Keratinocyte (primary cell): Measurements from ENCODE around the gene CHTOP. TPM values are rescaled to one million over a fixed set of nuclear protein-coding genes. Genes with fewer than 3 reads are reported as not detected.
A peak's percentile ranks its signal among the peaks of the same experiment; 100 is the strongest.

ENCODE experiments used
- DNase-seq: peaks from one replicate; pipeline ENCODE4 v3.0.0-alpha.2; 2011; ENCODE audit warnings: low read depth, missing footprints, low spot score
- FAIRE-seq: peaks from 2 replicates; lab custom pipeline; 2011; peaks lifted over from hg19 to GRCh38; lab: Jason Lieb, UNC
- H2AFZ ChIP-seq: 2 replicates; pipeline ENCODE4 v1.6.0; 2012; ENCODE audit warnings: low read length, control low read depth, inconsistent platforms; ENCODE audit not compliant: control insufficient read depth
- H3K27ac ChIP-seq: 2 replicates; pipeline ENCODE4 v1.5.1; 2011; ENCODE audit warnings: low read length; ENCODE audit not compliant: control insufficient read depth, insufficient read depth
- H3K27me3 ChIP-seq: 3 replicates; pipeline ENCODE4 v1.6.0; 2011; ENCODE audit warnings: low read length; ENCODE audit not compliant: control insufficient read depth, insufficient read depth; ENCODE audit errors: extremely low read depth
- H3K36me3 ChIP-seq, 2 experiments: 2 replicates in 1 of 2; 3 replicates in 1 of 2; pipeline ENCODE4 v1.5.1; 2011; ENCODE audit warnings: low read length in 2 of 2, mild to moderate bottlenecking in 1 of 2; ENCODE audit not compliant: control insufficient read depth in 2 of 2, insufficient read depth in 2 of 2; ENCODE audit errors: extremely low read depth in 1 of 2
- H3K4me1 ChIP-seq: 3 replicates; pipeline ENCODE4 v1.5.1; 2011; ENCODE audit warnings: low read length; ENCODE audit not compliant: control insufficient read depth, insufficient read depth; ENCODE audit errors: extremely low read depth
- H3K4me2 ChIP-seq: 3 replicates; pipeline ENCODE4 v1.6.0; 2011; ENCODE audit warnings: low read depth, low read length; ENCODE audit not compliant: control insufficient read depth, insufficient read depth; ENCODE audit errors: extremely low read depth
- H3K4me3 ChIP-seq, 3 experiments: fragments of 200-600 bp in 1 of 3; sonication (generic) in 1 of 3; 2 replicates in 2 of 3; 3 replicates in 1 of 3; pipeline ENCODE4 v1.5.1; 2011 to 2016; ENCODE audit warnings: low read length in 3 of 3, mild to moderate bottlenecking in 3 of 3, control low read depth in 2 of 3, inconsistent platforms in 1 of 3, low read depth in 1 of 3, mixed read lengths in 1 of 3, mixed run types in 1 of 3, moderate library complexity in 1 of 3; ENCODE audit not compliant: control insufficient read depth in 2 of 3, insufficient read depth in 2 of 3; ENCODE audit errors: extremely low read depth in 1 of 3
- H3K79me2 ChIP-seq: 2 replicates; pipeline ENCODE4 v1.6.0; 2012; ENCODE audit warnings: low read length; ENCODE audit not compliant: control insufficient read depth, insufficient read depth
- H3K9ac ChIP-seq: 3 replicates; pipeline ENCODE4 v1.6.0; 2011; ENCODE audit warnings: low read length; ENCODE audit not compliant: control insufficient read depth, insufficient read depth; ENCODE audit errors: extremely low read depth
- H3K9me1 ChIP-seq: 3 replicates; pipeline ENCODE4 v1.6.0; 2011; ENCODE audit warnings: low read length; ENCODE audit not compliant: control insufficient read depth, insufficient read depth; ENCODE audit errors: extremely low read depth
- H3K9me3 ChIP-seq: 2 replicates; pipeline ENCODE4 v1.5.1; 2012; ENCODE audit warnings: low read depth, low read length; ENCODE audit not compliant: control insufficient read depth
- H4K20me1 ChIP-seq: 3 replicates; pipeline ENCODE4 v1.6.0; 2011; ENCODE audit warnings: low read length; ENCODE audit not compliant: control insufficient read depth, insufficient read depth; ENCODE audit errors: extremely low read depth
- CTCF ChIP-seq, 3 experiments: IDR thresholded peaks in 1 of 3; conservative IDR thresholded peaks in 1 of 3; optimal IDR thresholded peaks in 1 of 3; 2 replicates in 2 of 3; 3 replicates in 1 of 3; pipeline versions ENCODE3 to v1.5.1; 2011; ENCODE audit warnings: low read length in 3 of 3, mild to moderate bottlenecking in 3 of 3, moderate library complexity in 2 of 3, control low read depth in 1 of 3, inconsistent platforms in 1 of 3; ENCODE audit not compliant: insufficient read depth in 2 of 3; ENCODE audit errors: extremely low read depth in 1 of 3
- EZH2 ChIP-seq: IDR thresholded peaks from one replicate; pipeline ENCODE4 v1.6.1; 2012; ENCODE audit warnings: inconsistent platforms, mild to moderate bottlenecking, low read length, moderate library complexity
- dilution Hi-C: fragments of 300-500 bp; cut with MboI; formaldehyde crosslinking; loops from one replicate; pipeline ENCODE4 v1.7.0; 2020; ENCODE audit warnings: low sequenced_read_pairs; ENCODE audit not compliant: extremely low pct_ligation_motif_present
- polyA plus RNA-seq, 5 experiments: library from polyadenylated mRNA; depleted of rRNA in 3 of 5; stranded (reverse) in 3 of 5; stranded (forward) in 1 of 5; unstranded in 1 of 5; fragments of >200 nt; gene quantifications; 1 replicate in 1 of 5; 2 replicates in 3 of 5; 3 replicates in 1 of 5; pipeline versions ENCODE4 v1.2.1 to v1.2.3, GENCODE V29; 2011 to 2012; ENCODE audit warnings: missing spikeins in 2 of 5, low read depth in 1 of 5, low replicate concordance in 1 of 5

The CHTOP gene
- polyA plus RNA-seq, 1 donor (not counting 4 experiments of a cell fraction or from before 2014, with no cell fraction given), result 68.6 TPM

- no peaks in the 10 kb centered on the region for H3K9me3 ChIP-seq
- DNase-seq, result no peak
- peaks cover 5% of the 10 kb centered on the region for H4K20me1 ChIP-seq
- peaks cover 27% of the 10 kb centered on the region for H3K4me1 ChIP-seq
- no peak for FAIRE-seq
- no peak for TF ChIP-seq CTCF (optimal IDR thresholded peaks at IDR 0.05 in 1 of 3, IDR thresholded peaks at IDR 0.05 in 1 of 3, conservative IDR thresholded peaks at IDR 0.05 in 1 of 3; ENCODE audit: extremely low read depth in 1 of 3, insufficient read depth in 2 of 3, low read length in 3 of 3)
- TF ChIP-seq EZH2, result no peak
- H3K27me3 ChIP-seq, result no peaks in the 10 kb centered on the region
- no peak overlapping the region for H2AFZ ChIP-seq
- no peak overlapping the region for H3K27ac ChIP-seq
- no peak overlapping the region for H3K4me2 ChIP-seq
- H3K79me2 ChIP-seq, result peaks cover 32% of the 10 kb centered on the region
- H3K9me1 ChIP-seq, result no peaks in the 10 kb centered on the region
- no peak overlapping the region for H3K9ac ChIP-seq
- no peak overlapping the region for H3K4me3 ChIP-seq
- dilution Hi-C loops, result no loop called here
- peaks cover 27 to 40% of the 10 kb centered on the region in 2 experiments for H3K36me3 ChIP-seq
Measured at GRCh38 chr1:153606194-153606593, 27.7 kb upstream of the CHTOP start.

GRCh38 chr1:153607381-153607780, 26.5 kb upstream of the CHTOP start:
- TF ChIP-seq CTCF (optimal IDR thresholded peaks at IDR 0.05 in 1 of 3, IDR thresholded peaks at IDR 0.05 in 1 of 3, conservative IDR thresholded peaks at IDR 0.05 in 1 of 3; ENCODE audit: extremely low read depth in 1 of 3, insufficient read depth in 2 of 3, low read length in 3 of 3) (no peak), EZH2 (no peak)
- Histone ChIP-seq H3K27me3 (no peaks in the 10 kb centered on the region), H3K4me2 (peak overlapping the region; percentile 98), H3K9me1 (no peaks in the 10 kb centered on the region), H3K36me3 (peaks cover 27 to 48% of the 10 kb centered on the region in 2 experiments), H3K9me3 (no peaks in the 10 kb centered on the region), H3K4me1 (peaks cover 27% of the 10 kb centered on the region), H2AFZ (no peak overlapping the region), H3K9ac (no peak overlapping the region), H3K79me2 (peaks cover 43% of the 10 kb centered on the region), H3K4me3 (peak overlapping the region in 1 of 3 experiments; percentile 13), H4K20me1 (peaks cover 5% of the 10 kb centered on the region), H3K27ac (peak overlapping the region; percentile 19)
- dilution Hi-C loops, result no loop called here
- FAIRE-seq (no peak), DNase-seq (no peak)
